GM18511 (cell line): ENCODE measurements around the gene SLAMF1.

Experiments
- ATAC-seq: cut with Tn5 transposase; IDR thresholded peaks from one replicate; pipeline ENCODE4 v1.9.1; 2021; ENCODE audit warnings: mild to moderate bottlenecking, moderate library complexity; ENCODE audit not compliant: unreplicated experiment

The SLAMF1 gene

DNA sequence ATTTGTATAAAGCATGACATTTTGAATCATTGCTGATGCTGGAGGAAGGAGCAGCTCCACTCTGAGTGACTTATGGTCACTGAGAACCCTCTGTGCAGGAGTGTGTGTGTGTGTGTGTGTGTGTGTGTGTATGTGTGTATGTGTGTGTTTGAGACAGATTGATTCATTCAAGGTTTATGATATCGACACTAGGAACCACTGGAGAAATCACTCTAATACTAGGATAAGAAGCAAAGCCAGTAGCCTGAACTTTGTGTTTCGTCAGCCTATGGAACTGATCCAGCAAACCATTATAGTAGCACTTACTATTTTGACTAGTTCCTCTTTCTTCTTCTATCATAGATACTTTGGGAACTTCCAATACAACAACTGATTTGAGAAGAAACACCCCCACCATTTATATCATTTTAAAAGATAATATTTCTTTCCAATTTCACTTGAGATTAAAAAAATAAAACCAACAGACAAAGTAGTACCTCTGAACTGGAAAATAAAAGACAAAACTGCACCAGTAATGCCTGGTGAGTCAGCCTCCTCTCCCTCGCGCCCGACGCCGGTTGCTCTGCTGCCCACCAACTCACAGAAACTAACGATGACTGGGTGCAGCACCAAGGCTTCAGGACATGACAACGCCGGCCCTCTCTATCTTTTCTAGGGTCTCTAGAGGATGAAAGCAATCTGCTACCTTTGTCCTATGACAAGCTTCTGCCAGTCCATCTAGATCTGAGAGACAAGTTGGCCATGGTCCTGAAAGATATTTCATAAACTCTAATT lies 20.9 kb downstream of the SLAMF1 start:
- no peak for ATAC-seq

DNA sequence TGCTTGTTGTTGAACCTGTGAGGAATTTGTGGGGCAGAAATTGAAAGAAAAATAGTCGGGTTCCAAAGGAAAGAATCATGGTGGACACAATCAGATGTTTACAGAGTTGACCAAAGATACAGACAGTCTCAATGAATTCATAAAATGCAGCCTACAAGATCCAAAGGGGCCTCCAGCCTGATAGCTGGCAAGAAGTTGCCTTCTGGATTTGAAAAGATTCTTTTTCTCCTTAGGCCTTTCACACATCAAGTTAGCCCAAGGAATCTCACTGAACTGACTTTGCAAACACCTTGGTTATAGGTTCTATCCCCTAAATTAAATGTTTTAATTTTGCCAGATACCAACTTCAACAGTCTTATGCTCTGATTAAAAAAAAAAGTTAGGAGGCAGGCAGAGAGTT lies 21.5 kb downstream of the SLAMF1 start:
- ATAC-seq = no peak

DNA sequence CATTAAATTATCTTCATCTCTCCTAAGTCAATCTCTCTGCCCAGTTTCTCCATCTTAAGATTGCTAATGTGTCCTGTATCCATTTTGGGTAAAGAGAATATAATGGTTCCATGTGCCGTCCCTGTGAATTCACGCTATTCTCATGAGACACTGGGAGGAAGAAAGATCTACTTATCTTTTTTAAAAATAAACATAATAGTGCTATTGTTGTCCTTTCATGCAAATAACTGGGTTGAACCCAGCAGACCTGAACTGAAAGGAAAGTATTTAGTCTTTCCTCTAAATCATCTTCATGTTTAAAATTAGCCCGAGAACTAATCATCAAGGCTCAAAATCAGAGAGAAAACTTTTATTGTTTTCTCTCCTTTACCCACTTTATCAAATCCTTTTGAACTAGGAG lies 22.4 kb downstream of the SLAMF1 start:
- ATAC-seq = no peak

DNA sequence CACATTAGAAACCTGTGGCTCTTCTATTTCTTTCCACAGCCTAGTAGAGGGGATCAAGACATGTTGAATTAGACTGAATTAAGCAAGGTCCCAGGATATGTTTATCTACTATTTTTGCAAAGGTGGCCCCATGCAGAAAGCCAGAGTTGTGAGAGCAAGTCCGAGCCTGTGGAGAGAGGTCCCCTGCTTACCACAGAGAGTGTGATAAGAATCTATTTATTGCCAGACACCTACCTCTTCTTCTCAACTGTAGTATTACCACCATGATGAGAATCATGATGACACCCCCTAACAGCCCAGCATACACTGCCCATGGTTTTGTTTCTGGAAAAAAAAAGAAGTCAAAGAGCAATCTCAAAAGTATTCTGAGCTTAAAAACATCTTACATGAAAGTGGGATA lies 23.0 kb downstream of the SLAMF1 start:
- peak; percentile 35 for ATAC-seq

DNA sequence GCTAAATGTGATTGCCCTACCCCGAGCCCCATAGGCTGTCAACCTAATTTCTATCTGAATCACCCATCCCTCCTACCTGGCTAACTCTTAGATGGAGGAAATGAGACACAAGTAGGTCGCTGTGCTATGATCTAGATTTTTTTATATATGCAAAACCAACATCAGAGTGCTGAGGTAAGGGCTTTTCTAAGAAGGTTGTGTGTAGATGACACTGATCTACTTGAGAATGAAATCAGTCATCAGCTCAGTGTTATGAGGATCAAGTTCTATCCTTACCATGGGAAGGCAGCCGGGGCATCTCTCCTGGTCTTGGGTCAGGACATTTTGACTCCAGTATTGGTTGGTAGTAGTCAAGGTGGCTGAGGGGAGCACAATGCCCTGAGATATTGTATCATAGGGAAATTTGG lies 23.6 kb downstream of the SLAMF1 start:
- no peak for ATAC-seq

DNA sequence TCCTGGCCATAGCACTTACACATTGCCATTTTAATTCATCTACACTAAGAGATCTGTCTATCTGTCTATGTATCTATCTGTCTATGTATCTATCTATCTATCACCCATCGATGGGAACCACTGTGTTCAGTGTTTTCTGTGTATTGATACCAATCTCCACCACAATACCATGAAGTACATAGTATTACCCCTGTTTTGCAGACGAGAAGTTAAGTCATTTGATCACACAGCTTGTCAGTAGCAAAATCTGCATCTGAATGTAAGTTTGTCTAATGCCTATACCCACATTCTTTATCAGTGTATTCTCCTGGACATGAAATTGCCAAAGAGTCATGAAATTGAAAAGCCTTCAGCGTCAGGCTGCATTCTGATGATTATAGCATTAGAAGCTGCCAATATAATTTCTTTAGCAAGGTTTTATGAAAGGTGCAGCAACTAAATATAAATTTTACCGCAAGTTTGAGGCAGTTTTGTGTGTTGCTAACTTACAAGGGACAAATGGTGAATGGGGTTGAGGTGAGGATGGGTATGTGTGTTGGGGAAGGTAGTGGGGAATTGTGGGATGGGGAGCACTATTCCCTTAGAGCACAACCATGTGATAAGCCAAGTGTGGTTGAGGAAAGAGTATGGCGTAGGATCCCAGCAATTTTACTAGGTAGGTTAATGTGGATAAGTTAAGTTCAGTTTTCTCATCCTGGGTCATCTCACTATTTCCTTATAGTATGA lies 24.2 kb downstream of the SLAMF1 start:
- ATAC-seq = no peak

DNA sequence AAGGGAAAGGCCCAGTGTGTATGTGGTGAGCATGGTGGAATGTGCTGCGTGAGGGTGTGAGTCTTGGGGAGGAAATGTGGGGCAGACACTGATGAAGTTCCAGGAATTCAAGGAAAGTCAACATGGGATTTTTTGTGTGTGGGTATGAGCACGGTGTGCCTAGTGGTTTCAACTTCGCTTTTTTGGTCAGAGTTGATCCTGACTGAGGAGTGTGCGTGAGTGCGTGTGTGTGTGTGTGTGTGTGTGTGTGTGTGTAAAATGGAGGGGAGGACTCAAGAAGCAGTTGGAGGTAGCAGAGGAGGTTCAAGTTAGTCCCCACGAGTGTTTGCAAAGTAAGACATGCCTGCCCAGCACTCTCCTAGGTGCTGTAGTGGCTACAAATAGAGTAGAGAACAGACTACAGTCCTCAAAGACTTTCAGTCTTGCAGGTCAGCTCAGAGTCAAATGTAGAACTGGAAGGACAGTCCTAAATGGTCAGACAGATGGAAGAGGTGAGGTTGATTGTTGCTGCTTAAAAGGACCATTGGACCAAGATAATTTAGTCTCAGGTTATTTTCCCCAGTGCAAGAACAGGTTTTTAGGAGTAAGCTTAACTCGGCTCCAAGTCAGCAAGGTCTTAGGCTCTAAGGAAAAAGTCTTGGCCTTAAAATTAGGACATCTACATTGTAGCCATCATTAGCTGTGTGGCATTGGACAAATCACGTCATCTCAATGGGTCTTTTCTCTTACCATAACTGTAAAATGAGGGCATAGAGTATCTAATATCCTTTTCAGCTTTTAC lies 25.0 kb downstream of the SLAMF1 start:
- ATAC-seq = no peak

DNA sequence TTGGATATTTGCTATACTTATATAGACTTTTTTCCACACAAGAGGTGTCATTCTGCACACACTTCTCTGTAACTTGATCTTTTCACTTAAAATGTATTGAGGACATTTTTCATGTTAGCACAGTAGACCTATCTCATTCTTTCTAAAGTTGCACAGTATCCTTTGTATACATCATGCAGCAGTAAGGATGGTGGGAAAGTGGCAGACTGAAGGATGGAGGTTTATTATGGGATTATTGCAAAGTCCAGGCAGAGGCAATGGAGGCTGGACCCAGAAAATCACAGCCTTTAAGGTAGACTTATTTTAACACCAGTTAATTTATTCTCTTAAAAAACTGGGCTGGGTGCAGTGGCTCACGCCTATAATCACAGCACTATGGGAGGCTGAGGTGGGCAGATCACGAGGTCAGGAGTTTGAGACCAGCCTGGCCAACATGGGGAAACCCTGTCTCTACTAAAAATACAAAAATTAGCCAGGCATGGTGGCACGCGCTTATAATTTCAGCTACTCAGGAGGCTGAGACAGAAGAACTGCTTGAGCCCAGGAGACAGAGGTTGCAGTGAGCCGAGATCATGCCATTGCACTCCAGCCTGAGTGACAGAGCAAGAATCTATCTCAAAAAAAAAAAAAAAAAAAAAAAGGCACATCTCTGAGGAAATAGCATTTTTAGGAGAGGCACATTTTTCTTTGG lies 25.8 kb downstream of the SLAMF1 start:
- no peak for ATAC-seq

DNA sequence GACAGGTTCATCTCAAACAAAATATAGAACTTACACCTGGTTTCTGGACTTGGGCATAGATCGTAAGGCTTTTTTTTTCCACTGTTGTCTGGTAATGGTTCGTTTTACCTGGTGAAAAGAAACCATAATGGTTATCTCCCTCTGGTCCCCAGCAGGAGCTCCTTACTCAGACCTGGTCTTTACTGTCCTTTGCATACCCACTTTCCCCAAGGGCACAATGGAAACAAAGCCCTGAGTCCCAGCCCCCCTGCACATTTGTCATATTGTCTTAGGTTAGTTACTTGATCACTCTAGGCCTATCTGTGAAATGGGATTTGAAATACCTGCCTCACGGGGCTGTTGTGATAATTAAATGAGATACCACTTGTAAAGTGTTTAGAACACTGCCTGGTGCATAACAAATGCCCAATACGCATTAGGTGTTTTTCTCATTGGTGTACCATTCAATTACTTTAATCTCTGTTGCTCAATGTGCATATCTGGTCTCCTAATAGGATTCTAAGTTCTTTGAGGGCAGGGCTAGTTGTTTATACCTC lies 27.0 kb downstream of the SLAMF1 start:
- ATAC-seq = no peak

DNA sequence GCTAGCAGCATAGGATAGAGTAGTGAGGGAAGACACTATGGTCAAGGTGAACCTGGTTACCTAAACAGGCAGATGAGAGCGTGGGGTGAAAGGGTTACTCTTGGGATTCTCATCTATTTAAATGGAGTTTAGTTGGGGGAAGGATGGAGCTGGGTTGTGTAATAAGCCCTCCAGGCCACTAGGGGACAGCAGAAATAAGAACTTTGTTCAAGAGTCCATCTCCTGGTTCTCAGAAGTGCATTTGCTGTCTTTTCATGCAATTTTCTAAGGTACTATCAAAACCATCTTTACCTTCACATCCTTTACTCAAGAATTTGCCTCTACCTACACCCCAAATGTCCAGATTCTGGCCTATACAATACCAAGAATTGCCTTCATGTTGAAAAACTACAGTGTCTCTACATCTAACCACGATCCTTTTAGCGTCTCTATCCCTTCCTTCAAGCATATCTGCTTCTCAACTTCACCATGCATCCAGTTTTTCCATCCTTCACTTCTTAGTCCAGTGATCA lies 28.0 kb downstream of the SLAMF1 start:
- no peak for ATAC-seq

DNA sequence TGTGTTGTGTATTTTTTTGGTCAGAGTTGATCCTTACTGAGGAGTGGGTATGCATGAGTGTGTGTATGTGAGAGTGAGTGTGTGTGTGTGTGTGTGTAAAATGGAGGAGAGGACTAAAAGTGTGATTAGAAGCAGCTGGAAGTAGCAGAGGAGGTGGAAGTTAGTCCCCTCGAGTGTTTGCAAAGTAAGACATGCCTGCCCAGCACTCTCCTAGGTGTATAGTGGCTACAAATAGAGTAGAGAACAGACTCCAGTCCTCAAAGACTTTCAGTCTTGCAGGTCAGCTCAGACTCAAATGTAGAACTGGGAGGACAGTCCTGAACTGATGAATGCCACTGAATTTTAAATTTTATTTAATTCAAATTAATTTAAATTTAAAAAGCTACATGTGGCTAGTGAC lies 28.5 kb downstream of the SLAMF1 start:
- no peak for ATAC-seq

DNA sequence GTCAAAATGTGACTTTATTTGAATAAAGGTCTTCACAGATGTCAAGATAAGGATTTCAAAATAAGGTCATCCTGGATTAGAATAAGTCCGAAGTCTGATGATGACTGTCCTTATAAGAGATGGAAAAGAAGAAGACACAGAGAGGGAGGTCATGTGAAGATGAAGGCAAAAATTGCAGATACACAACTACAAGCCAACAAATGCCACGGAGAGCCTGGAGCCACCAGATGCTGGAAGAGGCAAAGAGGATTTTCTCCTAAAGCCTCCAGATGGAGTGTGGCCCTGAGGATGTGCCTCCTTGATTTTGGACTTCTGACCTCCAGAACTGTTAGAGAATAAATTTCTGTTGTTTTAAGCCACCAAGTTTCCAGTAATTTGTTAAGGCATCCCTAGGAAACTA lies 31.2 kb downstream of the SLAMF1 start:
- ATAC-seq = no peak

DNA sequence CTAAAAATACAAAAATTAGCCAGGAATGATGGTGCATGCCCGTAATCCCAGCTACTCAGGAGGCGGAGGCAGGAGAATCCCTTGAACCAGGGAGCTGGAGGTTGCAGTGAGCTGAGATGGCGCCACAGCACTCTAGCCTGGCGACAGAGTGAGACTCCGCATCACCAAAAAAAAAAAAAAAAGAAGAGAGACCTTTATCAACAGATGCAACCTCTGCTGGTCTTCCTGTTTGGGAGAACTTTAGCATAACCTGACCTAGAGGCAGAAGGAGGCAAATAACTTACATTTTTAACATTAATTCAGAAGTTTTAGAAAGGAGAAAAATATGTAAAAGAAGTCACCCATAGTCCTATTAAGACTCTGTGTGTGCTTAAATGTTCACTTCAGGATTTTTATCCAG lies 32.4 kb downstream of the SLAMF1 start:
- no peak for ATAC-seq

DNA sequence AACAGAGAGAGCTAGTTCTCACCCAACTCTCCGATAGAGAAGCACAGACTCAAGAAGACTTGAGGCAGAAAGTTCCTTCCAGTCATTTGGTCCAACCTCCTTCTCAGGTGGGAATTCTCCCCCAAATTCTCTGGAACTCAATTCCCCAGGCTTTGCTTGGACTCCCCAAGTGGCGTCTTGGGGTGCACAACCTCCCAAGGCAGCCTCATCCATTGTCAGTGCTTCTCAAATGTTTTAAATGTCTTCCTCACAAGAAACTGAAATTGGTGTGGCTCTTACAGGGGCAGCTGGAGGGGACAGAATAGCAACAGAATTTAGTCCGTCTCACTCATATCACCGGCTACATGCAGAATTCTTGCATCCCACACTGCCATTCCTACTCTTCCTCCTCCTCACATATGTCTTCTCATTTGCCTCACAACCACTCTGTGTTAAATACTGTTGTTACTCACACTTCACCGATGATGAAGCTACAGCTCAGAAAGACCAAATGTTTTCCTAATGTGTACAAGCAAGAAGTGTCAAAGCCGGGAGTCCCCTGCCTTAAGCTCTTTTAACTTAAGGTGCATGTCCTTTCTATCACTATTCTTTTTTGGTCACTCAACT lies 34.1 kb downstream of the SLAMF1 start:
- no peak for ATAC-seq

DNA sequence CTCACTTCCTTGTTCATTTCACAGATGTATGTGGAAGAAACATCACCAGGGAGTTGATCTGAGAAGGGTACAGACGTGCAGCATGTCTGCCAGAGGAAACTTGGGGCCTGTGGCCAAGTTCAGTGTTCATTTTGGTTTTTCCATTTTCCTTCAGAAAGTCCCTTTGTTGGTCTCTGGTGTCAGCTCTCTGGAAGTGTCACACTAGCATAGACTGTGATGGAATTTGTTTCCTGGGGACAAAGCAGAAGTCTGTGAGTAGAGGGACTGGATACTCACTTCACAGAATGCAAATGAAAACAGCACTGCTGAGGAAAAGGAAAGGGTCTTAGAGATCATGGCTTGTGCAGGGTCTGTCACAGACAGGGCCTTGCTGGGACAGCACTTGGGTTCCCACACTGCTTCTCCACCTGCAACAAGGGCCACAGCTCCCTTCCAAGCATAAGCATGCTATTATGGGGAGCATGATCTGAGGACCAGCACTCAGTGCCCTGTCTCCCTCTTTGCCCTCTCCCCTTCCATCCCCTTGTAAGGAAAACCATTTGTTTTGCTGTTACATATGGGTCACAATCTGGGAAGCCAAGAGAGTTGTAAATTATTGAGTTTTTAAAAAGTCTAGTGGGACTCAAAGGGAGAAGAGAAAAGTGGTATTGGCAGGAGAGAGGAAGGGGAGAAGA lies 36.1 kb downstream of the SLAMF1 start:
- no peak for ATAC-seq

DNA sequence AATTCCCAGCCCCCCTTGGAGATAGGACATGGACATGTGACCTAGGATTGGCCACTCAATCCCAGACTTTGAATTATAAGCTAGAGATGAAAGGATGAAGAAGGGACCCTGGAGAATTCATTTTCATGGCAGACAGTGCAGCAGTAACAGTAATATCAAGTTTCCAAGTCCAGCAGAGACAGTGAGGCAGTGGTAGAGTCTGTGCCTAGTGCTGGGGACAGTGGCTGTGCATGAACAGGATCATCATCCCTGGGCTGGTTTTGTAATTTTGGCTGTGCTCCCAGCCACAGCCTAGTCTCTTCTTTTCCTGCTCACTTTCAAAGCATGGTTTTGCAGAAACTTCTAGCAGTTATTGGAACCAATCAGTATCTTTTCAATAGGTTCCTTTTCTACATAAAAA lies 37.9 kb downstream of the SLAMF1 start:
- ATAC-seq = no peak

DNA sequence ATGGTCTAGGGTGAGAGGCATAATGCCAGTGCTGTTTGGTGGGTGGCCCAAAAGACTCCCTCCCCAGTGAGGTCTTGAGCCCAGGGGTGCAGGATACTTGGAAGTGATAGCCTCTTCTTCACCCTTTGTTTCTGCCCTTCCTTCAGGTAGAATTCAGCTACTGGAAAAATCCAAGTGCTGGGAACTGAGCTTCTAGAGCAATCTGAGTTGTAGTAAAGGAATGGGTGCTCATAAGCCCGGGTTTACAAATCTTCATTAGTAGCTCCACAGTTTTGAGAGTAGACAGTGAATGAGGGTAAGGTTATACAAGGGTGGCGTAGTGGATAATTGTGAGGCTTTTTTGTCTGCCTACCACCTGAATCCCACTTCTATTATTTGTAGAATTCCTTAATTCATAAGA lies 38.3 kb downstream of the SLAMF1 start:
- ATAC-seq = no peak

DNA sequence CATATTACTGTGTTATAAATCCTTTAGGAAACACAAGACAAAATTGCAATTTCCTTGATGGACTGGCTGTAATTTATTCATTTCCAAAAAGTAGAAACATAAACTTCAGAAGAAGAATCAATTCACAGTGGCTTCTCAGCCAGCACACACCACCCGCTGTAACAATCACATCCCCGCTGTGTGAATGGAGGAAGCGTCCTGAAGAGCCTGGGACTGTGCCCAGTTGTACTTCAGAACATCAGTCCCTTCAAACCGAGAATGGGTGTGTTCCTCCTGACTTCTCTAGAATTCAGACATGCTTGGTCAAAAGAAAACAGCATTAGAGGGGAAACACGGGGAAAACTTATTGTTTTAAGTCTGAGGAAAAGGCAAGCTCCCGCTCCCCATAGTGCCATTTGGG lies 38.8 kb downstream of the SLAMF1 start:
- no peak for ATAC-seq

DNA sequence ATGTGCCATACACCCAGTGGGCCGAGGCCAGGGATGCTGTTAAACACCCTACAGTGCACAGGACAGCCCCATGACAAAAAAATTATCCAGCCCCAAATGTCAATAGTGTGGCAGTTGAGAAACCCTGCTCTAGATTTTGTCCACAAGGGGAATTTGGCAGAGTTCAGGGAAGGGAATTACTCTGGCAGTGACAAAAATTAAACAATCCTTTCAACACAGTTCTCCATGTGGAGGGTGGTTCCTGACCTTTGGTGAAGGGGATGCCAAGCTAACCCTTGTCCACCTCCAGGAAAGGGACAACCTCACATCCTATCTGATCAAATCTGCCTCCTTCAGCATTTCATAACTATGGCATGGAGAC lies 39.2 kb downstream of the SLAMF1 start:
- no peak for ATAC-seq
